IMR-90 (cell line): ENCODE results near the gene TNS1. TPM values are rescaled to one million over a fixed set of nuclear protein-coding genes. Genes with fewer than 3 reads are reported as not detected.

Experiments
- ATAC-seq: fragments of 200-7000 bp; cut with Tn5 transposase; 2 replicates; pipeline ENCODE4 v1.9.1; 2020; ENCODE audit warnings: low read depth, mild to moderate bottlenecking, moderate library complexity
- BruUV-seq: library from RNA; stranded (reverse); fragments of 400-500 nt; replicated peaks from 2 replicates; lab custom pipeline; 2021; lab: Mats Ljungman, UMichigan
- CTCF ChIA-PET: fragments of 300-600 bp; formaldehyde crosslinking; extraction: SDS; loops from one replicate; lab custom pipeline; 2021; ENCODE audit warnings: antibody characterized with exemption; lab: Yijun Ruan, JAX
- POLR2A ChIA-PET: fragments of 300-600 bp; sonication (Branson Sonifier 250); formaldehyde crosslinking; loops from one replicate; lab custom pipeline; 2022; ENCODE audit warnings: antibody characterized with exemption; ENCODE audit not compliant: unreplicated experiment; lab: Charles Lee
- DNase-seq: peaks from one replicate; pipeline ENCODE4 v3.0.0; 2013
- H2AFZ ChIP-seq: replicated peaks from 2 replicates; pipeline ENCODE3; 2013; ENCODE audit warnings: low read length, mild to moderate bottlenecking; ENCODE audit not compliant: poor library complexity
- H2AK5ac ChIP-seq: 2 replicates; pipeline ENCODE4 v1.6.1; 2013; ENCODE audit warnings: low read depth, low read length, inconsistent platforms
- H2AK9ac ChIP-seq: replicated peaks from 2 replicates; pipeline ENCODE3; 2013; ENCODE audit warnings: mild to moderate bottlenecking, low read depth, low read length, moderate library complexity; ENCODE audit not compliant: poor library complexity
- H2BK120ac ChIP-seq: 2 replicates; pipeline ENCODE4 v1.6.1; 2013; ENCODE audit warnings: low read depth, low read length, inconsistent platforms
- H2BK15ac ChIP-seq: 3 replicates; pipeline ENCODE4 v1.6.1; 2013; ENCODE audit warnings: low read depth, low read length, inconsistent platforms
- H2BK20ac ChIP-seq: 2 replicates; pipeline ENCODE4 v1.6.1; 2013; ENCODE audit warnings: low read depth, mild to moderate bottlenecking, inconsistent platforms, low read length, moderate library complexity
- H2BK5ac ChIP-seq: 2 replicates; pipeline ENCODE4 v1.6.1; 2013; ENCODE audit warnings: mild to moderate bottlenecking, low read depth, low read length, inconsistent platforms; ENCODE audit not compliant: poor library complexity, severe bottlenecking
- H3K14ac ChIP-seq: replicated peaks from 2 replicates; pipeline ENCODE4 v1.6.1; 2013; ENCODE audit warnings: low read depth, low read length, inconsistent platforms
- H3K18ac ChIP-seq: 2 replicates; pipeline ENCODE4 v1.6.1; 2013; ENCODE audit warnings: low read depth, low read length, control low read depth
- H3K23ac ChIP-seq: 2 replicates; pipeline ENCODE4 v1.6.1; 2013; ENCODE audit warnings: low read depth, low read length, inconsistent platforms
- H3K27ac ChIP-seq: 2 replicates; pipeline ENCODE4 v1.5.1; 2013; ENCODE audit warnings: mild to moderate bottlenecking, control low read depth, low read length; ENCODE audit not compliant: insufficient read depth
- H3K27me3 ChIP-seq: 2 replicates; pipeline ENCODE4 v1.6.1; 2013; ENCODE audit warnings: low read length; ENCODE audit not compliant: control insufficient read depth, insufficient read depth
- H3K36me3 ChIP-seq: 2 replicates; pipeline ENCODE4 v1.6.1; 2013; ENCODE audit warnings: low read length, mixed read lengths; ENCODE audit not compliant: control insufficient read depth, insufficient read depth
- H3K4ac ChIP-seq: 2 replicates; pipeline ENCODE4 v1.6.1; 2013; ENCODE audit warnings: low read depth, low read length, inconsistent platforms
- H3K4me1 ChIP-seq: 2 replicates; pipeline ENCODE4 v1.6.1; 2013; ENCODE audit warnings: low read length, mixed read lengths; ENCODE audit not compliant: control insufficient read depth, insufficient read depth
- H3K4me2 ChIP-seq: 2 replicates; pipeline ENCODE4 v1.6.1; 2013; ENCODE audit warnings: low read depth, mild to moderate bottlenecking, control low read depth, low read length, moderate library complexity
- H3K4me3 ChIP-seq: 2 replicates; pipeline ENCODE4 v1.5.1; 2013; ENCODE audit warnings: low read depth, mild to moderate bottlenecking, control low read depth, low read length, moderate library complexity; ENCODE audit not compliant: insufficient read depth
- H3K56ac ChIP-seq: 2 replicates; pipeline ENCODE4 v1.6.1; 2013; ENCODE audit warnings: low read length, inconsistent platforms; ENCODE audit not compliant: insufficient read depth; ENCODE audit errors: extremely low read depth
- H3K79me1 ChIP-seq, 2 experiments: 2 replicates each; pipeline ENCODE4 v1.6.1; 2013; ENCODE audit warnings: low read length in 2 of 2, inconsistent platforms in 1 of 2, low read depth in 1 of 2
- H3K9ac ChIP-seq: 2 replicates; pipeline ENCODE4 v1.6.1; 2013; ENCODE audit warnings: low read depth, low read length, control low read depth
- H3K9me1 ChIP-seq: 2 replicates; pipeline ENCODE4 v1.6.1; 2013; ENCODE audit warnings: low read length, inconsistent platforms; ENCODE audit not compliant: insufficient read depth
- H3K9me3 ChIP-seq: 2 replicates; pipeline ENCODE4 v1.6.1; 2013; ENCODE audit warnings: low read length; ENCODE audit not compliant: control insufficient read depth, insufficient read depth
- H4K20me1 ChIP-seq: 2 replicates; pipeline ENCODE4 v1.6.1; 2013; ENCODE audit warnings: low read length, inconsistent platforms; ENCODE audit not compliant: insufficient read depth
- H4K5ac ChIP-seq: 2 replicates; pipeline ENCODE4 v1.6.1; 2013; ENCODE audit warnings: mild to moderate bottlenecking, low read depth, low read length, control low read depth
- H4K8ac ChIP-seq, 2 experiments: 2 replicates each; pipeline ENCODE4 v1.6.1; 2013; ENCODE audit warnings: low read depth in 2 of 2, low read length in 2 of 2, control low read depth in 1 of 2, inconsistent platforms in 1 of 2
- H4K91ac ChIP-seq: 2 replicates; pipeline ENCODE4 v1.6.1; 2013; ENCODE audit warnings: low read depth, low read length, inconsistent platforms; ENCODE audit not compliant: insufficient read depth
- CEBPB ChIP-seq: IDR thresholded peaks from 2 replicates; pipeline ENCODE4 v1.6.1; 2012; ENCODE audit warnings: low read depth, low read length, improper control_type of control experiment
- MAFK ChIP-seq: IDR thresholded peaks from 2 replicates; pipeline ENCODE4 v1.6.1; 2012; ENCODE audit warnings: low read depth, low read length, improper control_type of control experiment
- POLR2A ChIP-seq: IDR thresholded peaks from 2 replicates; pipeline ENCODE4 v1.6.1; 2012; ENCODE audit warnings: mild to moderate bottlenecking, low read depth, low read length
- WGBS, 2 experiments: methylation state at CpG; one replicate each; pipeline versions ENCODE4 v1.1.5 to v1.1.7; 2013; ENCODE audit warnings: missing lambda C conversion rate in 2 of 2; ENCODE audit not compliant: insufficient read length in 1 of 2; ENCODE audit errors: extremely low coverage in 2 of 2; 5-methylcytosine and 5-hydroxymethylcytosine counted together
- dilution Hi-C: fragments of 300-500 bp; cut with HindIII; formaldehyde crosslinking; loops from one replicate; pipeline ENCODE4 v1.14.3; 2018; ENCODE audit warnings: low sequenced_read_pairs; ENCODE audit not compliant: unreplicated experiment
- in situ Hi-C: fragments of 300-500 bp; cut with MboI; formaldehyde crosslinking; loops from 3 replicates; pipeline ENCODE4 v1.14.3; 2019; ENCODE audit warnings: low sequenced_read_pairs, inconsistent platforms, mixed read lengths
- intact Hi-C: fragments of 100-400 bp; cut with micrococcal nuclease; formaldehyde crosslinking; loops from 2 replicates; pipeline ENCODE4 v1.10.0; 2022
- polyA plus RNA-seq, 3 experiments: library from polyadenylated mRNA; depleted of rRNA; stranded (reverse); fragments of >200 nt; gene quantifications; 2 replicates each; pipeline ENCODE4 v1.2.3, GENCODE V29; 2012; ENCODE audit warnings: low replicate concordance in 1 of 3
- total RNA-seq: library from RNA; depleted of rRNA; stranded (reverse); fragments of >200 nt; gene quantifications from 2 replicates; pipeline ENCODE4 v1.2.3, GENCODE V29; 2012
- TF ChIP-seq, protein P1 (sequence below): conservative IDR thresholded peaks from 2 replicates; pipeline ENCODE4 v1.5.1; 2012; ENCODE audit warnings: mild to moderate bottlenecking, low read depth, low read length, improper control_type of control experiment
- TF ChIP-seq, protein P2 (sequence below): fragments of 150-350 bp; IDR thresholded peaks from 2 replicates; pipeline ENCODE4 v1.6.1; 2017; ENCODE audit warnings: mild to moderate bottlenecking, antibody characterized with exemption, low read length, low read depth
- TF ChIP-seq, protein P3 (sequence below): fragments of 150-350 bp; IDR thresholded peaks from 2 replicates; pipeline ENCODE4 v1.6.1; 2016; ENCODE audit warnings: low read depth, mild to moderate bottlenecking, low read length, moderate library complexity, borderline replicate concordance

TNS1 gene
- total and polyA plus RNA-seq, 2 of the 4 experiments (the other 2 are of a cell fraction), result 41.1 to 45.2 TPM

DNA sequence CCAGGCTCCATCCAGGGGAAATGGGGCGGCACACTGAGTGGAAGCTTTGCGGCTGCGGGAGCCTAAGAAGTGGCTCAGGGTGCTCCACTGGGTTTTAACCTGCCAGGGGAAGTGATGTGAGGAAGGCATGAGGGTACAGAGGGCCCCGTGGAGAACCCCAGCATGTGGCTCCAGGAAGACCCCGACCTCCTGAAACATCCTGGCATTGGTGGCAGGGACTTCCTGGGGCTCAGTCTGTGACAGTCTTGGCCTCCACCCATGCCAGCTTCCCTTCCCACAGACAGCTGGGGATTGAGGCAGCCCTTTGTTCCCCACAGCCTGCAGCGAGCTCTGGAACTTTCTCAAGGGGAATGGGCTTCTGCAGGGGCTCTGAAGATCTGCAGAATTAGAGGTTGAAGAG is 146.6 kb downstream of the TNS1 start:
- no peak overlapping the region for H3K4me3 ChIP-seq
- 83% methylated on average over 2 of the region's 6 CpGs; no CpG with 5 or more reads in 1 of the 2 experiments for WGBS, 2 experiments
- H3K4me2 ChIP-seq, result no peak overlapping the region
- no peaks in the 10 kb centered on the region for H3K27me3 ChIP-seq
- H3K14ac ChIP-seq, result no peak overlapping the region
- intact Hi-C loops (no loop called here), in situ Hi-C loops (no loop called here), dilution Hi-C loops (no loop called here)
- BruUV-seq, result no TSS peak
- ATAC-seq, result no peak
- H3K4me1 ChIP-seq, result peaks cover 34% of the 10 kb centered on the region
- H2AFZ ChIP-seq, result no peak overlapping the region
- no peak overlapping the region for H2AK5ac ChIP-seq
- no peak overlapping the region for H3K56ac ChIP-seq
- H3K18ac ChIP-seq, result no peak overlapping the region
- H3K4ac ChIP-seq, result no peak overlapping the region
- TF ChIP-seq, protein P1, sequence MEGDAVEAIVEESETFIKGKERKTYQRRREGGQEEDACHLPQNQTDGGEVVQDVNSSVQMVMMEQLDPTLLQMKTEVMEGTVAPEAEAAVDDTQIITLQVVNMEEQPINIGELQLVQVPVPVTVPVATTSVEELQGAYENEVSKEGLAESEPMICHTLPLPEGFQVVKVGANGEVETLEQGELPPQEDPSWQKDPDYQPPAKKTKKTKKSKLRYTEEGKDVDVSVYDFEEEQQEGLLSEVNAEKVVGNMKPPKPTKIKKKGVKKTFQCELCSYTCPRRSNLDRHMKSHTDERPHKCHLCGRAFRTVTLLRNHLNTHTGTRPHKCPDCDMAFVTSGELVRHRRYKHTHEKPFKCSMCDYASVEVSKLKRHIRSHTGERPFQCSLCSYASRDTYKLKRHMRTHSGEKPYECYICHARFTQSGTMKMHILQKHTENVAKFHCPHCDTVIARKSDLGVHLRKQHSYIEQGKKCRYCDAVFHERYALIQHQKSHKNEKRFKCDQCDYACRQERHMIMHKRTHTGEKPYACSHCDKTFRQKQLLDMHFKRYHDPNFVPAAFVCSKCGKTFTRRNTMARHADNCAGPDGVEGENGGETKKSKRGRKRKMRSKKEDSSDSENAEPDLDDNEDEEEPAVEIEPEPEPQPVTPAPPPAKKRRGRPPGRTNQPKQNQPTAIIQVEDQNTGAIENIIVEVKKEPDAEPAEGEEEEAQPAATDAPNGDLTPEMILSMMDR, result no peak
- TF ChIP-seq, protein P2, sequence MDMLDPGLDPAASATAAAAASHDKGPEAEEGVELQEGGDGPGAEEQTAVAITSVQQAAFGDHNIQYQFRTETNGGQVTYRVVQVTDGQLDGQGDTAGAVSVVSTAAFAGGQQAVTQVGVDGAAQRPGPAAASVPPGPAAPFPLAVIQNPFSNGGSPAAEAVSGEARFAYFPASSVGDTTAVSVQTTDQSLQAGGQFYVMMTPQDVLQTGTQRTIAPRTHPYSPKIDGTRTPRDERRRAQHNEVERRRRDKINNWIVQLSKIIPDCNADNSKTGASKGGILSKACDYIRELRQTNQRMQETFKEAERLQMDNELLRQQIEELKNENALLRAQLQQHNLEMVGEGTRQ, result no peak
- no peak for TF ChIP-seq MAFK
- no peak for TF ChIP-seq CEBPB
- TF ChIP-seq, protein P3, sequence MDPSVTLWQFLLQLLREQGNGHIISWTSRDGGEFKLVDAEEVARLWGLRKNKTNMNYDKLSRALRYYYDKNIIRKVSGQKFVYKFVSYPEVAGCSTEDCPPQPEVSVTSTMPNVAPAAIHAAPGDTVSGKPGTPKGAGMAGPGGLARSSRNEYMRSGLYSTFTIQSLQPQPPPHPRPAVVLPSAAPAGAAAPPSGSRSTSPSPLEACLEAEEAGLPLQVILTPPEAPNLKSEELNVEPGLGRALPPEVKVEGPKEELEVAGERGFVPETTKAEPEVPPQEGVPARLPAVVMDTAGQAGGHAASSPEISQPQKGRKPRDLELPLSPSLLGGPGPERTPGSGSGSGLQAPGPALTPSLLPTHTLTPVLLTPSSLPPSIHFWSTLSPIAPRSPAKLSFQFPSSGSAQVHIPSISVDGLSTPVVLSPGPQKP, result no peak
- TF ChIP-seq POLR2A, result no peak
- no peak overlapping the region for H2BK5ac ChIP-seq
- no peak overlapping the region for H4K8ac ChIP-seq
- H2BK15ac ChIP-seq, result no peak overlapping the region
- no peak for DNase-seq
- H4K5ac ChIP-seq, result no peak overlapping the region
- H3K9me1 ChIP-seq, result peaks cover 16% of the 10 kb centered on the region
- no peaks in the 10 kb centered on the region for H3K9me3 ChIP-seq
- peaks cover 38% of the 10 kb centered on the region for H3K36me3 ChIP-seq
- H2BK20ac ChIP-seq, result no peak overlapping the region
- H3K9ac ChIP-seq, result no peak overlapping the region
- no peak overlapping the region for H3K27ac ChIP-seq
- no peak overlapping the region for H3K23ac ChIP-seq
- H3K79me1 ChIP-seq, result peaks cover 13 to 54% of the 10 kb centered on the region in 2 experiments
- H4K91ac ChIP-seq, result no peak overlapping the region
- CTCF ChIA-PET, result no interaction called here
- no peak overlapping the region for H2BK120ac ChIP-seq
- peaks cover 93% of the 10 kb centered on the region for H4K20me1 ChIP-seq
- POLR2A ChIA-PET, result no interaction called here
- H2AK9ac ChIP-seq, result no peak overlapping the region
